ENCODE results near the gene SEMA5B. TPM values are rescaled to one million over a fixed set of nuclear protein-coding genes. Genes with fewer than 3 reads are reported as not detected.

Gene SEMA5B
- total and polyA plus RNA-seq, 9 of the 15 experiments (the other 6 are each of a cell fraction or from before 2014, with no cell fraction given) = not detected

GRCh38 chr3:123011447-123011846 lies 16.1 kb downstream of the SEMA5B start:
- intact Hi-C loops (cut with micrococcal nuclease) = no loop called here
- ATAC-seq (no peak; the same call in 2 of the 3 replicates), FAIRE-seq (no peak), DNase-seq (ENCODE audit: extremely low read depth in 1 of 4, low spot score in 3 of 4) (no peak)
- WGBS (ENCODE audit: insufficient coverage, low coverage, missing lambda C conversion rate) = 0% methylated on average over 1 of the region's 1 CpG
- H3K27ac ChIP-seq (ENCODE audit: extremely low read depth, low read depth, low read length) = no peak overlapping the region
- H3K79me2 ChIP-seq (ENCODE audit: control insufficient read depth, insufficient read depth, low read length) = no peaks in the 10 kb centered on the region
- no peak overlapping the region for H3K4me2 ChIP-seq (ENCODE audit: insufficient read depth, low read length)
- CTCF ChIA-PET (ENCODE audit: low intra/inter-chr PET ratio) = no interaction called here
- H3K4me1 ChIP-seq (replicated peaks in 1 of 2; ENCODE audit: control insufficient read depth in 2 of 2, insufficient read depth in 2 of 2, low read length in 2 of 2) = no peaks in the 10 kb centered on the region
- no peaks in the 10 kb centered on the region for H4K20me1 ChIP-seq (replicated peaks; ENCODE audit: control insufficient read depth, insufficient read depth, low read length)
- no peak overlapping the region for H2AFZ ChIP-seq (ENCODE audit: low read depth, low read length)
- POLR2A ChIA-PET = no interaction called here
- no TSS peak for BruUV-seq (replicated peaks)
- peaks cover 12 to 59% of the 10 kb centered on the region in 2 experiments; a peak in 3 of 5 replicates for H3K27me3 ChIP-seq (ENCODE audit: control insufficient read depth in 2 of 2, insufficient read depth in 2 of 2, low read length in 2 of 2)
- in situ Hi-C loops (cut with MboI) = no loop called here
- no peak overlapping the region for H3K4me3 ChIP-seq
- H3K9ac ChIP-seq (ENCODE audit: insufficient read depth in 1 of 2, low read depth in 2 of 2, low read length in 2 of 2) = no peak overlapping the region
- no peaks in the 10 kb centered on the region for H3K9me1 ChIP-seq (ENCODE audit: control insufficient read depth, insufficient read depth, low read length)
- H3K9me3 ChIP-seq (replicated peaks; ENCODE audit: control insufficient read depth, insufficient read depth, low read depth, low read length) = no peaks in the 10 kb centered on the region
- H3K36me3 ChIP-seq (ENCODE audit: control insufficient read depth, insufficient read depth, low read length) = no peaks in the 10 kb centered on the region
- TF ChIP-seq ZNF639 (CRISPR knock-in tag; conservative IDR thresholded peaks at IDR 0.05 in 1 of 2, IDR thresholded peaks at IDR 0.05 in 1 of 2) (no peak), RAD21 (CRISPR knock-in tag; conservative IDR thresholded peaks at IDR 0.05 in 1 of 2, IDR thresholded peaks at IDR 0.05 in 1 of 2) (no peak), THAP12 (CRISPR knock-in tag; IDR thresholded peaks at IDR 0.05) (no peak), FOSL1 (tag; conservative IDR thresholded peaks at IDR 0.05) (no peak), EWSR1 (IDR thresholded peaks at IDR 0.05; ENCODE audit: borderline replicate concordance, low read depth, partially characterized antibody) (no peak), ZNF407 (IDR thresholded peaks at IDR 0.05; ENCODE audit: low read depth) (no peak), PRPF4 (IDR thresholded peaks at IDR 0.05; ENCODE audit: insufficient read depth, low read depth, low read length, poor library complexity, severe bottlenecking) (no peak), ZNF24 (IDR thresholded peaks at IDR 0.05) (no peak)

All from K562 (cell line).